HG02885 (cell line): Measurements from ENCODE around the gene CCL3.
"Not testable (repeated sequence)": the region's sequence is repeated elsewhere in the genome, so short reads cannot be mapped to it uniquely, and the experiment has no call there.

Experiments
- ATAC-seq: cut with Tn5 transposase; IDR thresholded peaks from one replicate; pipeline ENCODE4 v1.9.1; 2021; ENCODE audit warnings: mild to moderate bottlenecking; ENCODE audit not compliant: unreplicated experiment, poor library complexity

The CCL3 gene

DNA sequence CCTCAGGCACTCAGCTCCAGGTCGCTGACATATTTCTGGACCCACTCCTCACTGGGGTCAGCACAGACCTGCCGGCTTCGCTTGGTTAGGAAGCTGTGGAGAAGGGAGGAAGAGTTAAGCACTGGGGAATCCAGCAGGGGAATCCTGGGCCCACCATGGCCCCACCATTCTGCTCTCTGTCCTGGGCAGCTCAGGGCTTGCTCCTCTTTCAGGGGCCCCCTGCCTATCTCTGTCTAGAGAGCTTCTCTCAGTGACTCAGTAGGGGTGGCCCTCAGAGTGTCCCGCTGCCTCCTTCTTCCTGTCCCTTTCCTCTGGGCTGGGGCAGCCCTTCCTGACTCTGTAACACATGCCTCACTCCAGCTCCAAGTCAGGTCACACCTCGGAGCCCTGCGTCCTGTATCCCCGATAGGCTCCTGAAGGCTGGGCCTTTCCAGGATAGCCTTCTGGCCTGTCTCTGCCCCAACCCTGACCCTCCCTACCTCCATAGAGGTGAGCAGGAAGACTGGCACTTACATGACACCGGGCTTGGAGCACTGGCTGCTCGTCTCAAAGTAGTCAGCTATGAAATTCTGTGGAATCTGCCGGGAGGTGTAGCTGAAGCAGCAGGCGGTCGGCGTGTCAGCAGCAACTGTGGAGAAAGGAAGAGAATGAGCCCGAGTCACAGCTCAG is 1.1 kb downstream of the CCL3 start:
- ATAC-seq: no peak

- ATAC-seq: not testable (repeated sequence)
These were observed 1.9 kb downstream of the CCL3 start for GRCh38 chr17:36087897-36088572.

- not testable (repeated sequence) for ATAC-seq
These were observed 2.5 kb downstream of the CCL3 start for GRCh38 chr17:36087471-36087870.

DNA sequence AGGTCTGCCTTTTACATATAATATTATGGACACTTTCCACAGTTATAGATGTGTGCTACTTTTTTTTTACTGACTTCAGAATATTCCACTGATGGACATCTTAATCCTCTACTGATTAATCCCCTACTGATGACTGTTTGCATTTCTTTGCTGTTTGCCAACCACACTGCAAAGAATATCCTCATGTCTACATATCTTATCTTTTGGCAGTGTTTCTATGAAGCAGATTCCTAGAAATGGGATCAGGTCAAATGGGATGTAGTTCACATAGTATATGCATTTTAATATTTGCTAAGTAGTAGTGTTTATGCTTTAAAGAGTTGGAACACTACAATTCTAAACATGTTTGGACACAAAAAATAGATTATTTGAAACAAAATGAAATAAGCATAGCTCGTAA is 3.2 kb downstream of the CCL3 start:
- no peak for ATAC-seq

- ATAC-seq: no peak
These were observed 4.2 kb downstream of the CCL3 start for GRCh38 chr17:36085765-36086164.

DNA sequence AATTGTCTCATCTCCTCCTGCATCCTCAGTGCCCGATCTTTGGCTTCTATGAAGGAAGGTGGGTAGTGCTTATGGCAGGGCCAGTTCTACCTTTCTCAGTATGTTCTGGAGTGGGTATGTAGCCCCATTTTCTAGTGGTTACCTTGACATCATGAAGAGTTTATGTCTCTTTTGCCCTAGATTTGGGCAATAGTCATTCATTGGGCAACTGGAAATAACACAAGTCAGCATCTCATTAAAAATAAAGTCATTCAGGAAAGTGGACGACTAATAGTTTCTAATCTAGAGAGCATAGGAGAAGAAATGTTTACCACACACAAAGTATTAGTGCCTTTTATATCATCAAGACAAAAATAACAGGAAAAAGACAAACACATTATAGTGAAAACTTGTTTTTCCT is 6.3 kb downstream of the CCL3 start:
- not testable (repeated sequence) for ATAC-seq

GRCh38 chr17:36082482-36083120 is 7.3 kb downstream of the CCL3 start:
- not testable (repeated sequence) for ATAC-seq

- not testable (repeated sequence) for ATAC-seq
These were observed 8.1 kb downstream of the CCL3 start for GRCh38 chr17:36081681-36082471.

GRCh38 chr17:36074365-36074764 is 15.6 kb downstream of the CCL3 start:
- no peak for ATAC-seq

DNA sequence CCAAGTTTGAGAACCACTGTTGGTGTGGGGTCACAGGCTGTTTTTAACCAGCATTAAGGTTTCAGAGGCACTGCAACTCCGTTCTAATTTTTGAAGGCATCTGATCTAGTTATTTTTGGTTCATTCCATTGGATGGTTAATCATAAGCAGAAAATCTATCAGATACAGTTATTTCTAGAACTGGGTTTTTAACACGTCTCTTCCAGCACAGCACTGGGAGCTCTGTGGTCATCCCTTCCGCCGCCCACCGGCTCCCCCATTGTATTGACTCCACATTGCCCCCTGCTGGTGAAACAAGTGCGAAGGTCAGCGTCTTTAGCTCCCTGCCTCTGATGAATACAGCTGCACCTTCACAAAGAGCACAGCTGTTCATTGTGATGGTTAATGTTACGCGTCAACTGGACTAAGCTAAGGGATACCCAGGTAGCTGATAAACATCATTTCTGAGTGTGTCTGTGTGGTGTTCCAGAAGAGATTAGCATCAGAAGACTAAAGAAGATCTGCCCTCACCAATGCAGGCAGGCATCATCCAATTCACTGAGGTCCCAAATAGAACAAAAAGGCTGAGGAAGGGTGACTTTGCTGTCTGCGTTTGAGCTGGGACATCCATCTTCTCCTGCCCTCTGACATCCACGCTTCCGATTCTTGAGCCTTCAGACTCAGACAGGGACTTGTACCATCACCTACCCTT is 17.4 kb downstream of the CCL3 start:
- peak; percentile 43 for ATAC-seq

- ATAC-seq: no peak
These were observed 18.2 kb downstream of the CCL3 start for GRCh38 chr17:36071751-36072150.

GRCh38 chr17:36070427-36070826 is 19.5 kb downstream of the CCL3 start:
- no peak for ATAC-seq

DNA sequence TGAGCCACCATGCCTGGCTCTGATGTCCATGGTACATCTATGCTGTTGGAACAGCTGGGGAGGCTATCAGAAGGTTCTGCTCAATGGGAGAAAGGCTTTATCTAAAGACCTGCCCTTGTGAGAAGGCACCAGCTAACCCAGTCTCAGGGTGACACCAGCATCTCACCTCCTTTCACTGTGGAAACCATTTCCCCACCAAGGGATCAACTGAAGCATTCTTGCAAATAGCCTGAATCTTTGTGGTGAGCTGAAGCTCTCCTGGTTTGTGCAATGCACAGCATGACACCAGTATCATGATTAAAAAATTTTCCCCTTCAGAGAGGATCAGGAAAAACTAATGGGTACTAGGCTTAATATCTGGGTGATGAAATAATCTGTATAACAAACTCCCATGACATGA is 20.8 kb downstream of the CCL3 start:
- no peak for ATAC-seq

DNA sequence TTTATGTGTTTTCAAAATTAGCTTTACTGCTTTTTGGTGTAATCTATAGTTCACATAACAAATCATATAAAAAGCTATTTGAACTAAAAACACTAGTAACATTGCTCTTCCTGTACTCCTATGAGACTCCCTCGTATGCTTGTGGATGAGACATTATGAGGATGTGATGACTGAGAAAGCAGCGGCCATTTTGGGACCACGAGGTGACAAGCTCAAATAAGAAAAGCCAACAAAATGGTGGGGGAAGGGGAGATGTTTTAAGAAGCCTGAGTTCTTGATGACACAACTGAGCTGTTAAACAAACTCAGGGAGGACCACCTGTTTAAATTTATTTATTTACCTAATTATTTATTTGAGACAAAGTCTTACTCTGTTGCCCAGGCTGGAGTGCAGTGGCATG is 21.4 kb downstream of the CCL3 start:
- ATAC-seq: no peak

GRCh38 chr17:36066365-36066985 is 23.5 kb downstream of the CCL3 start:
- no peak for ATAC-seq

DNA sequence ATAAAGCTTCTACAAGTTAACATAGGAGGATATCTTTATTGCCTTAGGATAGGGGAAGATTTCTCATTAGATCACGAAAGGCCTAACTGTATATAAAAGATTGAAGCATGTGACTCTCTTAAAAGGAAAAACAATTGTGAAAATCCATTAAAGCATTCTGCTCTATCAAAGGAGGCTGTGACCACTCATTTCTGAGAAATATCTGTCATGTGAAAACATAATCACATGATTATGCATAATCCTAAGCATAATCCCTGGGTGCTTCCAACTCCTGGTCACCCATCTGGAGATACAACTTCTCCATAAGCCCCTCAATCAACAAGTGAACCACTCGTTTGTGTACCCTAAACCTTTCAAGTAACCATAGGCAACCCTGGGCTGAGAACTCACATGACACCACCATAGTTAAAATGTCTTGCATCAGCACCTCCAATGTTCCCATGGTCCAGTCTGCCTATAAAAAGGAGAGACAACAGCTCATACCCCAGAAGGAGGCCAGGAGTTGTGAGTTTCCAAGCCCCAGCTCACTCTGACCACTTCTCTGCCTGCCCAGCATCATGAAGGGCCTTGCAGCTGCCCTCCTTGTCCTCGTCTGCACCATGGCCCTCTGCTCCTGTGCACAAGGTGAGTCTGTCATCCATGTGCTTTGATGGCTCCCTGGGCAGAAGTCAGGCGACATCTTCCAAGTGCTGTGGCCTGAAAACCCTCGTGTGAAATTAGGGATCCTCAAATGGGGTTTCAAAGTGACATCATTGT is 26.0 kb downstream of the CCL3 start, which contains the start of gene CCL18:
TSS of gene CCL18 (plus strand) at position 487 of the 756 bp plus-strand sequence. CDS start at position 558, 71 bp downstream.
- ATAC-seq: no peak

DNA sequence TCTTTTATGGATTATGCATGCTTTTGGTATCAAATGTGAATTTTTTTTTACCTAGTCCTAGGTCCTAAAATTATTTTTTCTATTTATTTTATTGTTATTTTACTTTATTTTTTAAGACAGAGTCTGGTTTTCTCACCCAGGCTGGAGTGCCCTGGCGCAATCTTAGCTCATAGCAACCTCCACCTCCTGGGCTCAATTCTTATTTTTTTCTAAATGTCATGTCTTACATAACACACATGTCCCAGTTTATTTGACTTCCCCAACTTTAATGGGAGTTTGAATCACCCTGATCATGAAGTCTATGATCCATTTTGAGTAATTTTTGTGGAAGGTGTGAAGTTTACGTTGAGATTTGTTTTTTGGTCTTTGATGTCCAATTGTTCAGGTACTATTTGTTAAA is 29.1 kb downstream of the CCL3 start:
- no peak for ATAC-seq

- no peak for ATAC-seq
These were observed 30.5 kb downstream of the CCL3 start for GRCh38 chr17:36059406-36059805.

DNA sequence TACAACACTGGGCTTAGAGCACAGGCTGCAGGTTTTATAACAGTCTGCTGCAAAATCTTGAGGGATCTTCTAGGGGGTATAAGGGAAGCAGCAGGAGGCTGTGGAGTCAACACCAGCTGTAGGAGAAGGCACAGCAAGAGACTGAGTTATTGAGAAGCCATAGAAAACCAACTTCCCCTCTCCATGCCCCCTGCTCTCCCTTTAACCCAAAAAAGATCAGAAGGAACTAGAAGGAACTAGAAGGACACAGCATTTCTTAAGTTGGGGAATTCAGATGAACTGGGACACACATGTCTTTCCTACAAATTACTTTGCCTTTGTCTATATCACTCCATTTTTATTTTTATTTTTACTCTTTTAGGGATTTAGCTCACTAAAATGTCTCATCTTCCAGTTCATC is 32.0 kb downstream of the CCL3 start:
- no peak for ATAC-seq
